M059J (cell line): ENCODE results near the gene DMPK. TPM values are rescaled to one million over a fixed set of nuclear protein-coding genes. Genes with fewer than 3 reads are reported as not detected.

Experiments
- DNase-seq: peaks from one replicate; pipeline ENCODE4 v3.0.0-alpha.2; 2012; ENCODE audit warnings: low read depth
- total RNA-seq: library from RNA; depleted of rRNA; stranded (reverse); fragments of >200 nt; shearing (Covaris generic); gene quantifications from 2 replicates; pipeline ENCODE4 v1.2.3, GENCODE V29; 2014

The DMPK gene
- total RNA-seq, 1 experiment from 2014 or later, result 40.4 TPM

DNA sequence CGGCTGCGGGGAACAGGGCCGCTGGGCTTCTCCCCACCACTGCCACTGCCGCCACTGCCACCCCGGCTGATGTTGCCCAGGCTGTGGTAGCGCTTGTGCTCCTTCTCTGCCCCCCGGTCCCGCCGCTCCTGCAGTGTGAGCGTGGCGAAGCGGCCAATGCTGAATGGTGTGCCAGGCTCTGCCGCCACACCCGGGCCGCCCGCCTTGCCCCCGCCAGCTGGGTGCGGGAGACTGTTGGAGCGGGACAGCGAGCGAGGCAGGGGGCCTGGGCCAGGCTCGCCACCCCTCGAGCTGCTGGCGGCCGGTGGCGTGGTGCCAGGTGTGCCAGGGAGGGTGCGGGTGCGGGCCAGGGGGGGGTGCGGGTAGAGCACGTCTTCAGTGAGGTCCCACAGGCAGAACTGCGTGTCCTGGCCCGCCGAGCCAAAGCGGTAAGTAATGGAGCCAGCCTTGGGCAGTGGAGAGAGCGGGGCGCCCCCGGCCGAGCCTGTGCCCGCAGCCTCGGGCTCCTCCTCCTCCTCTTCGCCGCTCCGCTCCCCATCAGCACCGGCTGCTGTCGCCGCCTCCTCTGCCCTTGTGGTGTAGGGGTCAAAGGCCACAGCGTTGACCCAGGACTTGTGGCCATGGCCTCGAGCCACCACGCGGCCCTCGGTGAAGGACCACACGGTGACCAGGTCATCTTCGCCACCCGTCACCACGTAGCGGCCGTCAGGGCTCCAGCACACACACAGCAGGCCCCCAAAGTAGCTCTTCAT is 3.7 kb upstream of the DMPK start:
- no peak for DNase-seq

DNA sequence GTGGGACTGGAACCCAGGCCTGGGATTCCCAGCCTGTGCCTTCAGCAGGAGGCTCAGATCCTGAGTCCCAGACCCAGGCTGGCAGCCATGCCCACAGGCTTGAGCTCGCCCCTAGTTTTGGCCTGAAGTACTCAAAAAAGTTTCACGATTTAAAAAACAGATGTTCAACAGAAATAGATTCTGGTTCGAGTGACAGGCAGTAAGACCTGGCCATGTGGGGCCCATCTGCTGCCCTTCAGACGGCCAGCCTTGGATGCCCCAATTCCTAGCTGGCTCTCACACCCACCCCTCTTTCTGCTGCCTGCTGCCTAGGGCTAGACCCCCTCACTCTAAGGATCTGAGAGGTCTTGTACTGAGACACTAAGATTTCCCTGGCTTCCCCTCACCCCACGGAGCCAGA is 2.8 kb upstream of the DMPK start:
- no peak for DNase-seq

DNA sequence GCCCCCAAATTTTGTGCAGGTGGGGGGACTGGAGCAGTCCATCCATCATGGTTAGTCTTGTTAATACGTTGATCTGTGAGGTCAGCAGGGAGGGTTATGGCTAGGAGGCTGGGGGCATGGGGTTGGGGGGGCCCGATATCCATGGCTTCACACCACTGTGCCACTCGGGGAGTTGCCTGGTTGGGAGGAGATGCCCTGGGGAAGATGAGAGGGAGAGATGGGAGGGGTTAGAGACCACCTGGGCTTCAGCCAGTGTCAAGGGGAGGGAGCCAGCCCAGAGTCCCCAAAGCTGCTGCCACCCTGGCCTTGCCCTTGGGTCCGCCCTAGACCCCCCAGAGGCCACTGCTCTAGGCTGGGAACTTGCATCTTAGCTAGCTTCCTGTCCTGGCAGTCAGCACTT is 1.8 kb upstream of the DMPK start:
- DNase-seq, result no peak

DNA sequence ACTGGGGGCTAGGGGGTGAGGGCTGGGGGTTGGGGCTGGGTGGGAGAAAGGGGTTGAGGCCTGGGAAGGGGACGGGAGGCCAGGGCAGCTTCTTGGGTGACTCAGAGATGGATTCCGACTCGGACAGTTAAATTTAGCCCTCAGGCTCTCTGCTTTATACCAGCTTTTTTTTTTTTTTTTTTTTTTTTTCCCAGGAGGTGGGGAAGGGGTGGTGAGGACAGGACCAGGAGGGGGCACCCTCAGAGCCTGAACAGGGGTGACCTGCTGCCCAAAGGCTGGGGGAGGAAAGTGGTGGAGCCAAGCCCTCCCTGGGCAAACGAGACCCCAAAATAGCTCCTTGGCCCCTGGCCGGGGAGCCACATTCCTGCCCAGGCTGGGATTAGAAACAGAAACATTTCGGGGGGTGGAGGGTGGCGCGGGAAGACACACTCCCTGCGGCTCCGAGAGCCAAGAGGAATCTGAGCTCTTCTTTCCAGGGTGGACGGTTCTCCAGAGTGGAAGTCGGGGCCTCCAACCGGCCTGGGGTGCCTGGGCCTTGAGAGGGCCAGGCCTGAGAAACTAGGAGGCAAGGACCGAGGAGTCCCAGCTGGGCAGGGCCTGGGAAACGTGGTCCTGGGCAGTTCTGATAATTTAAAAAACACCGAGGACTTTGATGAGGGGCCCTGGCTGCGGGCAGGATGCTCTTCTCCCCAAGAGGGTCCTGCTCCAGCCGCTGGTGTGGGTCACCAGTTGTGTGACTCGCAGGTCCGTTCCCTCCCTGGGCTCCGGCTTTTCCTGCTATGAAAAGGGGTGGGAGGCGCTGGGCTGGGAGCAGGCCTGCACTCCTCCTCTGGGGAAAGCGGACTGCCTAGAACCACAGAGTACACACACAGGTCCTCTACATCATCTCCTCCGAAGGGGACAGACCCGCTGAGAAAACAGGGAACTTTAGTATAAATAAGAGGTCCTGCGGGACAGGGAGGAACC is 813 bp upstream of the DMPK start:
- peak; percentile 91 for DNase-seq

DNA sequence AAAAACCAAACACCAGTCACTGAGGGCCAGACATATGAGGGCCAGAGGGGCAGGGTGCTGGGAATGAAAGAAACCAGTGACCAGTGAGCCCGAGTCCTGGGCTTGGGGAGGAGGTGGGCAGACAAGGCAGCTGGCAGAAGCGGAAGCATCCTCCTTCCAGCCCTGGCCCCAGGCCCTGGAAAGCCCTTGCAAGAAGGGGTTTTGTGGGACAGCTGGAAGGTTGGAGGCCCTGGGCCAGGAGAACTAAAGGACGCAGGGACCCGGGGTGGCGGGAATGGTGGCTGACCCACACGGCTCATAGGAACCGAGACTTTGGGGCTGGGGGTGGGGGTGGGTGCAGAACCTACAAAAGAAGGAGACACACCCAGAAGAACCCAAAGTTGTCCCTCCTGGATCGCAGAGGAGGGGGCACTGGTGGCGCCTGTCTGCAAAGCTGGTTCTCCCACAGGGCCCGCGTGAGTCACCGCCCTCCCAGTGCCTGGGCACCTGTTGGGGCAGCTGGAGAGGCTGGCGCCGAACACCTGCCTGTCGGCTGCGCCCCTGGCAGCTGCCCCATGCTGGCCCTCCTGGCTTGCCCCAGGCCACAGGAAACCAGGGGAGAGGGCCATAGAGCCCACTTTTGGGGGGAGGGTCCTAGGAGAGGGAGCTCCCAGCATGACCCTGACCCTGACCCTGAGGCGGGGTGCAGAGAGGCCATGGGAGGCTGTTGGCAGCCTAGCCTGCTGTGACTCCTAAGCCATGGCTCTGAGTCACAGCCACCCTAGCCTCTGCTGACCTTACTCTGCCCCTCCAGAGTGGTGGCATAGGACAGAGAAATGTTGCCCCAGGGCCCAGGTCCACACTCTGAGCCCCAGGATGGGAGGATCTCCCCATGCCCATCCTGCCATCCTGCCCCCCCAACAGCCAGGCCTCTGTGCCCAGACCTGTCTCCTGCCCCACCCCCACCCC is 802 bp downstream of the DMPK start:
- DNase-seq, result peak; percentile 91

DNA sequence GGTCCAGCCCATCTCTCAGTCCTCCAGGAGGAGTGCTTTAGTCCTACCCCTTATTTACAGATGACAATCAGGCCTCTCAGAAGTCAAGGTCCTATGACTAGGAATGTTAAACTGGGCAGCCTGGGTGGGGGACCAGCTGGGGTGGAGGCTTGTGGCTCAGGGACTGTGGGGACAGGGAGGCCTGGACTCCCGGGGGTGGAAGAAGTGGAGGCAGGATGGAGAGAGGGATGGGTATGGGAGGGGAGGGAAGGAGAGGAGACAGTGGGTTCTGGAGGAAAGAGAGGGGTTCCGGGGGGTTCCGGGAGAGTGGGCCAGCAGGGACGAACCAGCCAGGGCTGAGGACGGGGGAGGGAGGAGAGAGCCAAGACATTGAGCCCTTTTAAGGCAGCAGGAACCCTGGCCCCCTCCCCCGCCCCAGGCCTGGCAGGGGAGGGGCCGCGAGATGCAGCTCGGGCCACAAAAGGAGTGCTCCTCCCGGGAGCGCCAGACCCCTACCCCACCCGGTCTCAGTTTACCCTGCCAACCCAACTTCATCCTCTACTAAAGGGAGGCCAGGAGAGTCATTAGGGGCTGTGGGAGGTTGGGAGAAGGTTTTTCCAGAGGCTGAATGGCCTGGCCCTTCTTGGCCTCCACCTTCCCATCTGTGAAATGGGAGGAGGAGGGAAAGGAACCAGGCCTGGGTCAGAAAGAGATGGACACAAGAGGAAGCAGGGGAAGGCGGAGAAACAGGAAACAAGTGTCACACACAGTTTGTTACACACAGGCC is 1.7 kb downstream of the DMPK start:
- no peak for DNase-seq

DNA sequence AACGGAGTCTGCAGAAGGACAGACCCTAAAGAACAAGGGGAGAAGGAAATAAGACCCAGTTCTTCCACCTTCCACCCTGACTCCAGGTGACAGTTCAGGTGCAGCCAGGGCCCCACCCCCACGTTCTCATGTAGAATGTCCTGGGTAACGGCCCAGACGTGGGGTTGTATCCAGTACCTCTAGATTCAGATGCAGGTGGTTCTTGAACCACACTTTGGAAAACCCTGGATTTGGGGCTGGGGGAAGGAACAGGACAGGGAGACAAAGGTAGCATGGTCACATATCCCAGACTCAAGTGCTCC is 2.2 kb downstream of the DMPK start:
- DNase-seq, result no peak

DNA sequence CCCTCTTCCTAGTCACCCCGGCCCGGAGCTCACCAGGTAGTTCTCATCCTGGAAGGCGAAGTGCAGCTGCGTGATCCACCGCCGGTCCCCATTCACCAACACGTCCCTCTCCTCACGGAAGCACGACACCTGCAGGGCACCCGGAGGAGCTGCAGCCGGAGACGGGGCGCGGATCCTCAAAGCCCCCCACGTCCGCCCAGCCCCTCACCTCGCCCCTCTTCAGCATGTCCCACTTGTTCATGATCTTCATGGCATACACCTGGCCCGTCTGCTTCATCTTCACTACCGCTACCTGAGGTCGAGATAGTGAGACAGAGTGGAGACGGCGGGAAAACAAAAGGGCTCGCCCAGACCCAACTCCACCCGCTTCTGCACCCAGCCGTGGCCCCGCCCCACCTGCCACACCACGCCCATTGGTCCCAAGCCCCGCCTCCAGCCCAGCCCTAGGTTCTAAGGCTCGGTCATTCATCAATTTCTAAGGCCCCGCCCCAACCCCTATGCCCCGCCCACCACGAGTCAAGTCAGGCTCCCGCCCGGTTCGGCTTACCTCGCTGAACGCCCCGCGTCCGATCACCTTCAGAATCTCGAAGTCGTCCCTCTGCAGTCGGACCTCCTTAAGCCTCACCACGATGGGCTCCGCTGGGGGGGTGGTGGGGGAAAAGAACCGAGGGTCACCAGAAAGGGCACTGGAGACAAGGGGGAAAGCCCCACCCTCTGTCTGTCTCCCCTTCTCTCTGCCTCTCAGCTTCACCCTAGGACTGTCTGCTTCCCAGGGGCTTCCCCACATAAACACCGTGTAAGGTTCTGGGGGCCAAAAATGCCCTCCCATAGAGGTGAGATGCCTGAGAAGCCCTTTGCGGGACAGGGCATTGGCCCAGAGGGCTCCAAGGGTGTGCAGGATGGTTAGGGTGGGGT is 2.8 kb downstream of the DMPK start:
- no peak for DNase-seq

DNA sequence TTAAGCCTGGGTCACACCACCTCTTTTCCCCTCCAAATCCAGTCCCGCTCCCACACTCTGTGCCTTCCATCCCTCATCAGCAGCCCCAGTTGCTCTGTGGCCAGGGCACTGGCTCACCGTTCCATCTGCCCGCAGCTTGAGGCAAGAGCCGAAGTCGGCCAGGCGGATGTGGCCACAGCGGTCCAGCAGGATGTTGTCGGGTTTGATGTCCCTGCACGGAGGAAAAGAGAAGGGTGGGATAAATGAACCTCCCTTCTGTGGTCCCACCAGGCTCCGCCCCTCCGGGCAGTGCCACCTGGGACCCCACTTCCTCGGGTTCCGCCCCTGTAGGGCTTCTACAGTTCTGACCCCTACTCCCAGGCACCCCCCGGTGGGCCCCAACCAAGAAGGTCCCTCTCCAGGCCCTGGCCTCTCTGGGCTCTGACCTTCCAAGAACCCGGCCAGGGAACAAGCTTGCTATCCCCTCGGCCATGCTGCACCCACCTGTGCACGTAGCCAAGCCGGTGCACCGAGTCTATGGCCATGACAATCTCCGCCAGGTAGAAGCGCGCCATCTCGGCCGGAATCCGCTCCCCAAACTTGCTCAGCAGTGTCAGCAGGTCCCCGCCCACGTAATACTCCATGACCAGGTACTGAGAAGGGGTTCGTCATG is 4.2 kb downstream of the DMPK start:
- no peak for DNase-seq

DNA sequence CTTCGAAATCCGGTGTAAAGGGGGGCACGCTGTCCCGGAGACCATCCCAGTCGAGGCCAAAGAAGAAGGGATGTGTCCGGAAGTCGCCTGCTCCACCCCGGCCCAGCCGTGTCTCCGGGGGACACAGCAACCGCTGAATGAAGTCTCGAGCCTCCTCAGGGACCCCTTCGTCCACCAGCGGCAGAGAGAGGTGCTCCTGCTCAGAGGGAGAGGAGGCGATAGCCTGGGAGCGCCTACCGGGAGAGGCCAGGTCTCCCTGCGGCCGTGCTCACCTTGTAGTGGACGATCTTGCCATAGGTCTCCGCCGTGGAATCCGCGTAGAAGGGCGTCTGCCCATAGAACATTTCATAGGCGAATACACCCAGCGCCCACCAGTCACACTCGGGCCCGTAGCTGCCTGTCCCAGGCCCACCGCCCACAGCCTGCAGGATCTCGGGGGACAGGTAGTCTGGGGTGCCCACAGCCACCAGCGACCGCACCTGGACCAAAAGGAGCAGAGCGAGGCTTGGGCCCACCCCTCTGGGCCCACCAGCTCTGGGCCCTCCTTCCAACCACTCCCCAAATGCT is 4.8 kb downstream of the DMPK start:
- DNase-seq, result no peak

DNA sequence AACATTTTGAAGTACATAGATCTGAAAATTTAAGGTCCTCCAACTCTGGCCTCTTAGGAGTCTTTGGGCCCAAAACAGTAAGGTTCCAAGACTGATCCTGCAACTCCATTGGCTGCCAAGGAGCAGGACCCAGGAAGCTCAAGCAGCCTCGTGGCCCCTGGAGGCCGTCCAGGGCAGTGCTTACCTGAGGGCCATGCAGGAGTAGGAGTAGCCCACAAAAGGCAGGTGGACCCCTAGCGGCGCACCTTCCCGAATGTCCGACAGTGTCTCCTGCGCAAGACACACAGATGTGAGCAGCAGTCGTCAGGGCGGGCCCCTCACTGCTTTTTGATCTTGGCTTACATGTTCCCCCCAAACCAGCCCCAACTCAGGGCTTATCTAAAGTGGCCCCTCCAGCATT is 7.5 kb downstream of the DMPK start:
- no peak for DNase-seq

DNA sequence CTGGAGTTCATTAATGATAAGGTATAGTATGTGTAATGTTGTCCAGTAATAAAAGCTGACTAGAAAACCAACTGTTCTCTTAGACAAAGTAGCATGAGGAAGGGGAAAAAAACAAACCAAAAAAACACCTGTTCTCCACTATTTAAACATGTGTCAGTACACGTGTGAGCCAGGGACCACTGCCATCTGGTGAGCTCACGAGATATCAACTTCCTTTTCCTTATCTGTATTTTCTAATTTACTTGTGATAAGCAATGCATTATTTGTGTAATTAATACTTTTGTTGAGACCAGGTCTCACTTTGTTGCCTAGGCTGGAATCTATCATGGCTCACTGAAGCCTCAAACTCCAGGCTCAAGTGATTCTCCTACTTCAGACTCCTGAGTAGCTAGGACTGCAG is 8.9 kb downstream of the DMPK start:
- no peak for DNase-seq

DNA sequence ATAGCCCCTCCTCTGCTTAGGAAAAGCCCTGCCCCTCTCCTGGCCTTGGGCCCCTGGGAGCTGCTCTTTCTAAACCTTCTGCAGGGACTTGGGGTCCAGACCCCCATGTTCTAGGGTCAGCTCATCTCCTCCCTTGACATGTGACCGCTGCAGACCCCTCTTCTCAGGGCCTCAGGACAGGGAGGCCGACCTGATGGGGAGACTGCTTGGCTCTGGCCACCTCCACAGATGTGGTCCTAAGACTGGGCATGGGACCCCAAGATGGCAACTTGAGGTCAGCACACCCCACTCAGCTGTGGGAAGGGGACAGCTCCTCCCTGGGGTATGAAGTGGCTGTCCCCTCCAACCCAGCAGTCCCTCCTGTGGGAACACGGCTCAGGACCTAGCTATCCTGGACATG is 9.4 kb downstream of the DMPK start:
- no peak for DNase-seq

DNA sequence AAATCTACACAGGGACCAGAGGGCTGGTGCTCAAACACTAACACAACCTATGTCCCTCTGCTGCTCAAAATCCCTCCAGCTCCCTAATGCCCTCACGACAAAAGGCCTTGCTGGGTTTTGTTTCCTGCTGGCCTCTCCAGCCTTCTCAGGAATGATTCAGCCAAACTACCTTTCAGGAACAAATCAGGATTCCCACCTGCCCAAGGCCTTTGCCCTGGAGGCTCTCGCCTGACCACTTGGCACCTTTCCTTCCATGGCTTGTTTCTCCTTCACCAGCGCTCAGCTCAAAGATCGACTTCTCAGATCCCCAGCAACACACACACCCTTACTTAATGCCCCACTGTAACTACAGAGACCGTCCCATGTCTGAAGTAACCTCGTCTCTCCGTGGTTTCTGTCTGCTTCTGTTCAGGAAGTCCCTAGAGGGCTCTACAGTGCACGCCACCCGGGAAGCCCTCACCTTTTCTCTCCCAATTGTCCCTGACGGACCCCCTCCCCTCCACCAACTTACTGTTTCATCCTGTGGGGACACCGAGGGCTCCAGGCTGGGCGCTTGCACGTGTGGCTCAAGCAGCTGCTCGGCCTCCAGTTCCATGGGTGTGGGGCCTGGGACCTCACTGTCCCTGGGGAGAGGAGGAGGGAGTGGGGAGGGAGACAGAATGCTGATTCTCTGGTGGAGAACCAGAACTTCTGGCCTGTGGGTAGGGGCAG is 10.0 kb downstream of the DMPK start:
- peak; percentile 29 for DNase-seq

DNA sequence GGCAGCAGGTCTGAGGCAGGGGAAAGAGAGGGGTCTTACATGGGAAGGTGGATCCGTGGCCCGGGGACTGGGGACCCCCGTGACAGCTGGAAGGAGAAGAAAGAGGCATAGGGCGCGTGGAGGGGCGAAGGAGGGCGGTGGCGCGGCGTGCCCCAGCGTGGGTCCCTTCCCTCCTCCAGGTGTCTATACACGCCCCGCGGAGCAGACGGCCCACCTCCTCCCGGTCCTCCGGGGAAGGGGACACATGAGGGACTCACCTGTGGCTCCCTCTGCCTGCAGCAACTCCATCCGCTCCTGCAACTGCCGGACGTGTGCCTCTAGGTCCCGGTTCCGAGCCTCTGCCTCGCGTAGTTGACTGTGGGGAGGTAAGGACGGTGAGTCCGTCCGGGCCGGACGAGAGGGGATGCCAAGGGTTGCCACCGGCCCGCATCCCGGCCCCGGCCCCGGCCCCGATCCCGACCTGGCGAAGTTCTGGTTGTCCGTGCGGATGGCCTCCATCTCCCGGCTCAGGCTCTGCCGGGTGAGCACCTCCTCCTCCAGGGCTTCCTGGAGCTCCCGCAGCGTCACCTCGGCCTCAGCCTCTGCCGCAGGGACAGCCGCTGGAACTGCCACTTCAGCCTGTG is 10.9 kb downstream of the DMPK start:
- DNase-seq, result no peak

DNA sequence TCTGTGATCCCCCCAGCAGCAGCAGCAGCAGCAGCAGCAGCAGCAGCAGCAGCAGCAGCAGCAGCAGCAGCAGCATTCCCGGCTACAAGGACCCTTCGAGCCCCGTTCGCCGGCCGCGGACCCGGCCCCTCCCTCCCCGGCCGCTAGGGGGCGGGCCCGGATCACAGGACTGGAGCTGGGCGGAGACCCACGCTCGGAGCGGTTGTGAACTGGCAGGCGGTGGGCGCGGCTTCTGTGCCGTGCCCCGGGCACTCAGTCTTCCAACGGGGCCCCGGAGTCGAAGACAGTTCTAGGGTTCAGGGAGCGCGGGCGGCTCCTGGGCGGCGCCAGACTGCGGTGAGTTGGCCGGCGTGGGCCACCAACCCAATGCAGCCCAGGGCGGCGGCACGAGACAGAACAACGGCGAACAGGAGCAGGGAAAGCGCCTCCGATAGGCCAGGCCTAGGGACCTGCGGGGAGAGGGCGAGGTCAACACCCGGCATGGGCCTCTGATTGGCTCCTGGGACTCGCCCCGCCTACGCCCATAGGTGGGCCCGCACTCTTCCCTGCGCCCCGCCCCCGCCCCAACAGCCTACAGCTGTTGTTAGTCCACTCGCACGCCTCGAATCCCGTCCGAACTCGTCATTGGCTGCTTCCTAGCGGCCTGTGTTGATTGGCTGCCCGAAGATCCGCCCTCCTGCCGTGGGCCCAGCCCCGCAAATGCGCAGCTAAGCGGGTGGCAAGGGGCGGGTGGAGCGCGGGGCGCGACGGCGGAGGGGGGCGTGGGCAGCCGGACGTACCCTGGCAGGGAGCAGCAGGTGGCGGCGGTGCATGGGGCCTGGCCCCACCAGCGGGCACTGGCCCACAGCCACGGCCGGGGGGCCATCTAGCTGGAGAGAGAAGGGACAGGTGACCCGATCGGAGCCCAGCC is 11.8 kb downstream of the DMPK start:
- peak; percentile 90 for DNase-seq

DNA sequence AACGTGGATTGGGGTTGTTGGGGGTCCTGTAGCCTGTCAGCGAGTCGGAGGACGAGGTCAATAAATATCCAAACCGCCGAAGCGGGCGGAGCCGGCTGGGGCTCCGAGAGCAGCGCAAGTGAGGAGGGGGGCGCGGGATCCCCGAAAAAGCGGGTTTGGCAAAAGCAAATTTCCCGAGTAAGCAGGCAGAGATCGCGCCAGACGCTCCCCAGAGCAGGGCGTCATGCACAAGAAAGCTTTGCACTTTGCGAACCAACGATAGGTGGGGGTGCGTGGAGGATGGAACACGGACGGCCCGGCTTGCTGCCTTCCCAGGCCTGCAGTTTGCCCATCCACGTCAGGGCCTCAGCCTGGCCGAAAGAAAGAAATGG is 12.5 kb downstream of the DMPK start:
- no peak for DNase-seq
